Dedifferentiated amniotic fluid mesenchymal stem cell (primary cell): ENCODE data around the gene PPP2R5C.

Experiments used
- DNase-seq: peaks from one replicate; pipeline ENCODE4 v3.0.0-alpha.2; 2016; ENCODE audit errors: extremely low spot score

PPP2R5C gene

GRCh38 chr14:101814934-101815333 lies 53.4 kb downstream of the PPP2R5C start:
- DNase-seq, result no peak

GRCh38 chr14:101815994-101816393 lies 54.5 kb downstream of the PPP2R5C start:
- no peak for DNase-seq

GRCh38 chr14:101817501-101818001 lies 56.0 kb downstream of the PPP2R5C start:
- no peak for DNase-seq

GRCh38 chr14:101819251-101819990 lies 57.9 kb downstream of the PPP2R5C start:
- no peak for DNase-seq

GRCh38 chr14:101820283-101820798 lies 58.8 kb downstream of the PPP2R5C start:
- DNase-seq, result no peak

GRCh38 chr14:101821528-101821927 lies 60.0 kb downstream of the PPP2R5C start:
- DNase-seq, result no peak

- no peak for DNase-seq
Measured at GRCh38 chr14:101823066-101823465, 61.6 kb downstream of the PPP2R5C start.

- no peak for DNase-seq
Measured at GRCh38 chr14:101823511-101824120, 62.1 kb downstream of the PPP2R5C start.

GRCh38 chr14:101824339-101824727 lies 62.8 kb downstream of the PPP2R5C start:
- DNase-seq, result no peak

GRCh38 chr14:101825797-101826196 lies 64.3 kb downstream of the PPP2R5C start:
- DNase-seq, result no peak

- no peak for DNase-seq
Measured at GRCh38 chr14:101826351-101826750, 64.8 kb downstream of the PPP2R5C start.

- no peak for DNase-seq
Measured at GRCh38 chr14:101827286-101827685, 65.8 kb downstream of the PPP2R5C start.

- DNase-seq, result no peak
Measured at GRCh38 chr14:101828046-101828445, 66.5 kb downstream of the PPP2R5C start.

GRCh38 chr14:101830271-101830670 lies 68.8 kb downstream of the PPP2R5C start:
- DNase-seq, result no peak

- no peak for DNase-seq
Measured at GRCh38 chr14:101833045-101833444, 71.5 kb downstream of the PPP2R5C start.

- DNase-seq, result no peak
Measured at GRCh38 chr14:101834397-101834796, 72.9 kb downstream of the PPP2R5C start.

- no peak for DNase-seq
Measured at GRCh38 chr14:101834800-101835547, 73.5 kb downstream of the PPP2R5C start.

GRCh38 chr14:101835566-101835965 lies 74.1 kb downstream of the PPP2R5C start:
- DNase-seq, result no peak

GRCh38 chr14:101836135-101836534 lies 74.6 kb downstream of the PPP2R5C start:
- DNase-seq, result no peak

GRCh38 chr14:101838476-101838875 lies 77.0 kb downstream of the PPP2R5C start:
- no peak for DNase-seq

GRCh38 chr14:101839236-101839635 lies 77.7 kb downstream of the PPP2R5C start:
- DNase-seq, result no peak

GRCh38 chr14:101839661-101840060 lies 78.2 kb downstream of the PPP2R5C start:
- DNase-seq, result no peak
